Measurements from ENCODE around the gene NPPA.

DNA sequence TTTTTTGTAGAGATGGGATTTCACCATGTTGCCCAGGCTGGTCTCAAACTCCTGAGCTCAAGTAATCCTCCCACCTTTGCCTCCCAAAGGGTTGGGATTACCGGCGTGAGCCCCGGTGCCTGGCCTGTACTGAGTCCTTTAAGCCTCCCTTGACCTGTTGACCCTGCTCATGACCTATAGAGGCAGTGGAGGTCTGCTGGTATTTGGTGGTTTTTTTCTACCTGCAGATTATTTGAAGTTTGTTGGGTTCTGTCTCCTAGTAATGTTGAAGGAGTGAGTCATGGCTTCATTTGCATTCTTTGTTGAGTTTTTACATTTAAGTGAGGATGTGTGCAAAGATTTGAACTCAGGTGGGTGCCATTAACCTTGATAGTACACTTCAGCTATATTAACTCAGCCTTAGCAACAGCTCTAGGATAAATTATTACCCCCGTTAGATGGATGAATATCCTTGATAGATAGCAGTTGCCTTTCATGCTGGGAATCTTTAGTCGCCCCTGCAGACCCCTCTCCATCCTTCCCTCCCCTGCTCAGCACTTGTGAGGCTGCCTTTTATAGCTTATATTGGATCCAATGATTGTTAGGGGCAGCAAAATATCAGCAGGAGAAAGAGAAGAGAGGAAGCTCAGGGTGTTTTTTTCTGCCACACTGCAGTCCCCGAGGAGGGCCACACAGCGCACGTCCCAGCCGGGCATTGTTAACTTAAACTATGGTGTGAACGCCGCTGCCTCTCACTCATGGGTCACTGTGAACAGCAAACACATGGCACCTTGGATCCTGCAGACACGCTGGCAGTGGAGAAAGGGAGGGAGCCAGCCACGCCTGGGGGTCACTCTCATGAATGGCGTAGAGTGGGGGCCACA, 26.0 kb upstream of the NPPA start:
- TF ChIP-seq, protein P1, sequence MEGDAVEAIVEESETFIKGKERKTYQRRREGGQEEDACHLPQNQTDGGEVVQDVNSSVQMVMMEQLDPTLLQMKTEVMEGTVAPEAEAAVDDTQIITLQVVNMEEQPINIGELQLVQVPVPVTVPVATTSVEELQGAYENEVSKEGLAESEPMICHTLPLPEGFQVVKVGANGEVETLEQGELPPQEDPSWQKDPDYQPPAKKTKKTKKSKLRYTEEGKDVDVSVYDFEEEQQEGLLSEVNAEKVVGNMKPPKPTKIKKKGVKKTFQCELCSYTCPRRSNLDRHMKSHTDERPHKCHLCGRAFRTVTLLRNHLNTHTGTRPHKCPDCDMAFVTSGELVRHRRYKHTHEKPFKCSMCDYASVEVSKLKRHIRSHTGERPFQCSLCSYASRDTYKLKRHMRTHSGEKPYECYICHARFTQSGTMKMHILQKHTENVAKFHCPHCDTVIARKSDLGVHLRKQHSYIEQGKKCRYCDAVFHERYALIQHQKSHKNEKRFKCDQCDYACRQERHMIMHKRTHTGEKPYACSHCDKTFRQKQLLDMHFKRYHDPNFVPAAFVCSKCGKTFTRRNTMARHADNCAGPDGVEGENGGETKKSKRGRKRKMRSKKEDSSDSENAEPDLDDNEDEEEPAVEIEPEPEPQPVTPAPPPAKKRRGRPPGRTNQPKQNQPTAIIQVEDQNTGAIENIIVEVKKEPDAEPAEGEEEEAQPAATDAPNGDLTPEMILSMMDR (IDR thresholded peaks at IDR 0.05 in 4 of 5, conservative IDR thresholded peaks at IDR 0.05 in 1 of 5): no peak
- peak; percentile 32 to 34 for TF ChIP-seq POLR2A (IDR thresholded peaks at IDR 0.05)

Measured in gastrocnemius medialis (tissue), 4 donors.